ENCODE measurements around the gene CALY. TPM values are rescaled to one million over a fixed set of nuclear protein-coding genes. Genes with fewer than 3 reads are reported as not detected.

The CALY gene
- total RNA-seq, 1 experiment from 2014 or later = not detected

DNA sequence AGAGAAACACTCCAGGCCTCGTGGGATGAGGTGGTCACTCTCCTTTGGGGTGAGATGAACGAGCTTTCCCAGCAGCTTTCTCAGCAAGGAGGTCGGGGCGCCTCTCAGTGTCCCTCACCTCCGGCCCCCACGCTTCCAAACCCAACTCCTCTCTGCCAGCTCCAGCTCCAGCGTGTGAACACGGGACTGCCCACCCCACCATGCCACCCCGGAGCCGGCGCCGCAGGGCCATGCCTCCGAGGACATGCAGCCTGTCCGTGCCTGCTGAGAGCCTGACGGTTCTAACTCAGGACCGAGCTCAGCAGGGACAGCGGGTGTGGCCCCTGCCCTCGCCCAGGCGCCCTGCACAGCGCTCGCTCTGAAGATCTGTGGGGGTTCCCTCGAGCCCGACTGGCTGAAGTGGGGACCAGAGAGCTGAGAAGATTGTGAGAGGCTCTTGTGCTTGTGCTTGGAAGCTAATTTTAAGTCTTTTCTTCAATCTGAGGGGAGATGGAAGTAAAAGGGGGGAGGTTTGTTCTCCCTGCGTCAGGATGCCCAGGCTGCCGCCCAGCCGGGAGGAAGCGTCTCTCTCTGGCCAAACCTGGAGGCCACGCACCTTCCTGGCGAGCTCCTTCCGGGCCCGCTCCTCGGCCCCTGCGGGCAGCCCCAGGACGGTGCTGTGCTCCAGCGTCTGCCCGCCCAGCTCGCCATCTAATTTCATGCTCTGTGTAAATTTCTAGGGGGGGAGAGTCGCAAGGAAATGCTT lies 54.9 kb downstream of the CALY start:
- Mint-ChIP-seq H3K4me3 (ENCODE audit: unreplicated experiment) (no peak overlapping the region), H3K27me3 (ENCODE audit: insufficient read depth, unreplicated experiment) (no peaks in the 10 kb centered on the region), H3K9me3 (ENCODE audit: unreplicated experiment) (no peaks in the 10 kb centered on the region), H3K36me3 (ENCODE audit: insufficient read depth, unreplicated experiment) (peaks cover 66% of the 10 kb centered on the region), H3K4me1 (ENCODE audit: low read depth, unreplicated experiment) (peaks cover 11% of the 10 kb centered on the region), H3K27ac (ENCODE audit: unreplicated experiment) (no peak overlapping the region)
- intact Hi-C loops (cut with micrococcal nuclease; ENCODE audit: unreplicated experiment) = no loop called here
- no peak overlapping the region for H3K4me3 ChIP-seq (ENCODE audit: low read depth, low read length)
- ChIA-PET POLR2A (no interaction called here), CTCF (interaction anchor here (0.6 kb wide), 1 partner anchor 76 kb away, joined by 3 read pairs; no protein-coding TSS in a partner anchor)
- no peak for DNase-seq
- H3K4me1 ChIP-seq = peaks cover 29% of the 10 kb centered on the region
- TF ChIP-seq, protein P1, sequence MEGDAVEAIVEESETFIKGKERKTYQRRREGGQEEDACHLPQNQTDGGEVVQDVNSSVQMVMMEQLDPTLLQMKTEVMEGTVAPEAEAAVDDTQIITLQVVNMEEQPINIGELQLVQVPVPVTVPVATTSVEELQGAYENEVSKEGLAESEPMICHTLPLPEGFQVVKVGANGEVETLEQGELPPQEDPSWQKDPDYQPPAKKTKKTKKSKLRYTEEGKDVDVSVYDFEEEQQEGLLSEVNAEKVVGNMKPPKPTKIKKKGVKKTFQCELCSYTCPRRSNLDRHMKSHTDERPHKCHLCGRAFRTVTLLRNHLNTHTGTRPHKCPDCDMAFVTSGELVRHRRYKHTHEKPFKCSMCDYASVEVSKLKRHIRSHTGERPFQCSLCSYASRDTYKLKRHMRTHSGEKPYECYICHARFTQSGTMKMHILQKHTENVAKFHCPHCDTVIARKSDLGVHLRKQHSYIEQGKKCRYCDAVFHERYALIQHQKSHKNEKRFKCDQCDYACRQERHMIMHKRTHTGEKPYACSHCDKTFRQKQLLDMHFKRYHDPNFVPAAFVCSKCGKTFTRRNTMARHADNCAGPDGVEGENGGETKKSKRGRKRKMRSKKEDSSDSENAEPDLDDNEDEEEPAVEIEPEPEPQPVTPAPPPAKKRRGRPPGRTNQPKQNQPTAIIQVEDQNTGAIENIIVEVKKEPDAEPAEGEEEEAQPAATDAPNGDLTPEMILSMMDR (IDR thresholded peaks at IDR 0.05; ENCODE audit: insufficient read depth in 1 of 2, low read depth in 1 of 2, low read length in 1 of 2, severe bottlenecking in 1 of 2, unreplicated experiment in 1 of 2) = no peak
- H3K27me3 ChIP-seq (replicated peaks; ENCODE audit: control insufficient read depth, insufficient read depth, low read length) = no peaks in the 10 kb centered on the region
- no TSS peak for BruUV-seq (replicated peaks)
- H3K36me3 ChIP-seq (ENCODE audit: control insufficient read depth, insufficient read depth, low read length) = peaks cover 13% of the 10 kb centered on the region
- H3K9me3 ChIP-seq = no peaks in the 10 kb centered on the region

DNA sequence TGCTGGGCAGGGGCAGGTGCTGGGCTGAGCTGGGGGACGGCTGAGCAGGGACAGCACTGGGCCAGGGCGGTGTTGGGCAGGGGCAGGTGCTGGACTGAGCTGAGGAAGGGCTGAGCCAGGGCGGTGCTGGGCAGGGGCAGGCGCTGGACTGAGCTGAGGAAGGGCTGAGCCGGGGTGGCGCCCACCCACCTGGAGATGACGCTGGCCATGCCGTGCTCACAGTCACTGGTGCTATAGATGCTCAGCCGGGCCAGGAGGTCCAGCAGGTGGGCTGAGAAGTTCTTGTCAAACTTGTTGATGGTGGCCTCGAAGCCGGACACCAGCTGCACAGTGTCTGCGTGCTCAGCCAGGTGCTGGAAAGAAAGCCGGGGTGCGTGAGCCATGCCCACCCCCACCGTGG lies 55.6 kb downstream of the CALY start:
- peaks cover 59% of the 10 kb centered on the region for H3K36me3 Mint-ChIP-seq (ENCODE audit: insufficient read depth, unreplicated experiment)

DNA sequence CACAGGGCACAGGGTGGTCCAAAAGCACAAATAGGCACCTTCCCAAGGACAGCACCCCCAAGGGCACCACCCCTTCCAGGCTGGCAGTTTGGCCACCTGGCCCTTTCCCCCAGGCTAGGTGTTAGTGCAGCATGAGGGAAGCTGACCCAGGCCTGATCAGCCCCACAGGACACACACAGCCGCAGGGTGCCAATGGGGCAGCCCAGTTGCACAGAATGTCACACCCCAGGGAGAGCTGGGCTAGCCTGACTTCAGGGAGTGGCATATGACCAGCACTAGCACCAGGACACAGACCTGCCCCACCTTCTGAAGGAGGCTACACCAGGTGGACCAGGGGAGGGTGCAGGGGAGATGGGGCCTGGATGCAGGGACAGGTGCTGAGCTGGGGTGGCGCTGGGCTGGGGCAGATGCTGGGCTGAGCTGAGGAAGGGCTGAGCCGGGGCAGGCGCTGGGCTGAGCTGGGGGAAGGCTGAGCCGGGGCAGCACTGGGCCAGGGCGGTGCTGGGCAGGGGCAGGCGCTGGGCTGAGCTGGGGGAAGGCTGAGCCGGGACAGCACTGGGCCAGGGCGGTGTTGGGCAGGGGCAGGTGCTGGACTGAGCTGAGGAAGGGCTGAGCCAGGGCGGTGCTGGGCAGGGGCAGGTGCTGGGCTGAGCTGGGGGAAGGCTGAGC lies 56.2 kb downstream of the CALY start:
- Histone ChIP-seq H3K36me3 (ENCODE audit: control insufficient read depth, insufficient read depth, low read length) (peaks cover 13% of the 10 kb centered on the region), H3K27me3 (replicated peaks; ENCODE audit: control insufficient read depth, insufficient read depth, low read length) (no peaks in the 10 kb centered on the region), H3K9me3 (no peaks in the 10 kb centered on the region), H3K4me3 (ENCODE audit: low read depth, low read length) (no peak overlapping the region), H3K4me1 (peaks cover 42% of the 10 kb centered on the region)
- intact Hi-C loops (cut with micrococcal nuclease; ENCODE audit: unreplicated experiment) = no loop called here
- no peaks in the 10 kb centered on the region for H3K9me3 Mint-ChIP-seq (ENCODE audit: unreplicated experiment)
- no peak overlapping the region for H3K27ac Mint-ChIP-seq (ENCODE audit: unreplicated experiment)
- ChIA-PET POLR2A (no interaction called here), CTCF (interaction anchor here (0.7 kb wide), 1 partner anchor 27 kb away, joined by 3 read pairs; no protein-coding TSS in a partner anchor)
- peaks cover 11% of the 10 kb centered on the region for H3K4me1 Mint-ChIP-seq (ENCODE audit: low read depth, unreplicated experiment)
- H3K27me3 Mint-ChIP-seq (ENCODE audit: insufficient read depth, unreplicated experiment) = no peaks in the 10 kb centered on the region
- DNase-seq = no peak
- H3K36me3 Mint-ChIP-seq (ENCODE audit: insufficient read depth, unreplicated experiment) = peaks cover 53% of the 10 kb centered on the region
- H3K4me3 Mint-ChIP-seq (ENCODE audit: unreplicated experiment) = no peak overlapping the region
- TF ChIP-seq, protein P1 (IDR thresholded peaks at IDR 0.05; ENCODE audit: insufficient read depth in 1 of 2, low read depth in 1 of 2, low read length in 1 of 2, severe bottlenecking in 1 of 2, unreplicated experiment in 1 of 2) = no peak
- BruUV-seq (replicated peaks) = no TSS peak

More for the DNA sequence above, 55.6 kb downstream of the CALY start:
- no TSS peak for BruUV-seq (replicated peaks)
- Mint-ChIP-seq H3K4me3 (ENCODE audit: unreplicated experiment) (no peak overlapping the region), H3K27ac (ENCODE audit: unreplicated experiment) (no peak overlapping the region), H3K27me3 (ENCODE audit: insufficient read depth, unreplicated experiment) (no peaks in the 10 kb centered on the region), H3K9me3 (ENCODE audit: unreplicated experiment) (no peaks in the 10 kb centered on the region), H3K4me1 (ENCODE audit: low read depth, unreplicated experiment) (peaks cover 11% of the 10 kb centered on the region)
- ChIA-PET POLR2A (no interaction called here), CTCF (no interaction called here)
- Histone ChIP-seq H3K4me3 (ENCODE audit: low read depth, low read length) (no peak overlapping the region), H3K4me1 (peaks cover 36% of the 10 kb centered on the region), H3K9me3 (no peaks in the 10 kb centered on the region), H3K36me3 (ENCODE audit: control insufficient read depth, insufficient read depth, low read length) (peaks cover 13% of the 10 kb centered on the region), H3K27me3 (replicated peaks; ENCODE audit: control insufficient read depth, insufficient read depth, low read length) (no peaks in the 10 kb centered on the region)
- TF ChIP-seq, protein P1 (IDR thresholded peaks at IDR 0.05; ENCODE audit: insufficient read depth in 1 of 2, low read depth in 1 of 2, low read length in 1 of 2, severe bottlenecking in 1 of 2, unreplicated experiment in 1 of 2) = no peak
- DNase-seq = no peak
- intact Hi-C loops (cut with micrococcal nuclease; ENCODE audit: unreplicated experiment) = no loop called here

Measured in Caco-2 (cell line).